ENCODE results near the gene SLC35F6.

SLC35F6 gene, protein sequence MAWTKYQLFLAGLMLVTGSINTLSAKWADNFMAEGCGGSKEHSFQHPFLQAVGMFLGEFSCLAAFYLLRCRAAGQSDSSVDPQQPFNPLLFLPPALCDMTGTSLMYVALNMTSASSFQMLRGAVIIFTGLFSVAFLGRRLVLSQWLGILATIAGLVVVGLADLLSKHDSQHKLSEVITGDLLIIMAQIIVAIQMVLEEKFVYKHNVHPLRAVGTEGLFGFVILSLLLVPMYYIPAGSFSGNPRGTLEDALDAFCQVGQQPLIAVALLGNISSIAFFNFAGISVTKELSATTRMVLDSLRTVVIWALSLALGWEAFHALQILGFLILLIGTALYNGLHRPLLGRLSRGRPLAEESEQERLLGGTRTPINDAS

DNA sequence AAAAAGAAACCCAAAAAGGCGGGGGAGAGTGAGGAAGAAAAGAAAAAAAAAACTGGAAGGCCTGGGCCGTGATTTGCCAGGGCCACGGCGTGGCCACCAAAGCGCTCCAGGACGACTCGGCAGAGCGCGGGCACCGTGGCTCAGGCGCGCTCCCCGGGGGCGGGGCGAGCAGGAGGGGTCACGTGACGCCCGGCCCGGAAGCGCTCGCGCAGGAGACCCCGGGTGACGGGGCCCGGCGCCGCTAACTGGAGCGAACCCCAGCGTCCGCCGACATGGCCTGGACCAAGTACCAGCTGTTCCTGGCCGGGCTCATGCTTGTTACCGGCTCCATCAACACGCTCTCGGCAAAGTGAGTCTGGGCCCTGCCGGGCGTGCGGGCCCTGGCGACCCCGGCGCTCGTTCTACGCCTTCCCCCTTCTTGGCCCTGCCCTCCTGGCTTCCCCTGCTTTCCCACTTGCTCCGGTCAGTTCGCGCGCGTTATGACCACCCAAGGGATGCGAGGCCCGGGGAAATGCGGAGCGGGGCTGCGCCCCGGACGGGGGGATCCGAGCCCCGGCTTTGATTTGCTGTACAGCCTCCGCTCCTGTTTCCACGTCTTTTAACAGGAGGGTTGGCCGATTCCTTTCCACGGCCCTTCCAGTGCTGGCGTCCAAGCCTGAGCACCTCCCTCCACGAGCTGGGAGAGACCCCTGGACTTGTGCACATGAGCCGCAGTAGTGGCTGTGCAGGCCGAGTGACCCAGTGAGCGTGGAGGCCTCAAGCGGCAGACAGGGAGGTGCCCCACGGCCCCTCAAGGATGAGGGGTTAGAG, at the start of gene SLC35F6:
TSS of gene SLC35F6 (plus strand) at position 207 of the 810 bp plus-strand sequence. CDS start at position 273, 66 bp downstream.
- TF ChIP-seq, protein P1, sequence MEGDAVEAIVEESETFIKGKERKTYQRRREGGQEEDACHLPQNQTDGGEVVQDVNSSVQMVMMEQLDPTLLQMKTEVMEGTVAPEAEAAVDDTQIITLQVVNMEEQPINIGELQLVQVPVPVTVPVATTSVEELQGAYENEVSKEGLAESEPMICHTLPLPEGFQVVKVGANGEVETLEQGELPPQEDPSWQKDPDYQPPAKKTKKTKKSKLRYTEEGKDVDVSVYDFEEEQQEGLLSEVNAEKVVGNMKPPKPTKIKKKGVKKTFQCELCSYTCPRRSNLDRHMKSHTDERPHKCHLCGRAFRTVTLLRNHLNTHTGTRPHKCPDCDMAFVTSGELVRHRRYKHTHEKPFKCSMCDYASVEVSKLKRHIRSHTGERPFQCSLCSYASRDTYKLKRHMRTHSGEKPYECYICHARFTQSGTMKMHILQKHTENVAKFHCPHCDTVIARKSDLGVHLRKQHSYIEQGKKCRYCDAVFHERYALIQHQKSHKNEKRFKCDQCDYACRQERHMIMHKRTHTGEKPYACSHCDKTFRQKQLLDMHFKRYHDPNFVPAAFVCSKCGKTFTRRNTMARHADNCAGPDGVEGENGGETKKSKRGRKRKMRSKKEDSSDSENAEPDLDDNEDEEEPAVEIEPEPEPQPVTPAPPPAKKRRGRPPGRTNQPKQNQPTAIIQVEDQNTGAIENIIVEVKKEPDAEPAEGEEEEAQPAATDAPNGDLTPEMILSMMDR (conservative IDR thresholded peaks at IDR 0.05) = no peak
- H3K27ac ChIP-seq = peak within 1 kb of the TSS; percentile 100

DNA sequence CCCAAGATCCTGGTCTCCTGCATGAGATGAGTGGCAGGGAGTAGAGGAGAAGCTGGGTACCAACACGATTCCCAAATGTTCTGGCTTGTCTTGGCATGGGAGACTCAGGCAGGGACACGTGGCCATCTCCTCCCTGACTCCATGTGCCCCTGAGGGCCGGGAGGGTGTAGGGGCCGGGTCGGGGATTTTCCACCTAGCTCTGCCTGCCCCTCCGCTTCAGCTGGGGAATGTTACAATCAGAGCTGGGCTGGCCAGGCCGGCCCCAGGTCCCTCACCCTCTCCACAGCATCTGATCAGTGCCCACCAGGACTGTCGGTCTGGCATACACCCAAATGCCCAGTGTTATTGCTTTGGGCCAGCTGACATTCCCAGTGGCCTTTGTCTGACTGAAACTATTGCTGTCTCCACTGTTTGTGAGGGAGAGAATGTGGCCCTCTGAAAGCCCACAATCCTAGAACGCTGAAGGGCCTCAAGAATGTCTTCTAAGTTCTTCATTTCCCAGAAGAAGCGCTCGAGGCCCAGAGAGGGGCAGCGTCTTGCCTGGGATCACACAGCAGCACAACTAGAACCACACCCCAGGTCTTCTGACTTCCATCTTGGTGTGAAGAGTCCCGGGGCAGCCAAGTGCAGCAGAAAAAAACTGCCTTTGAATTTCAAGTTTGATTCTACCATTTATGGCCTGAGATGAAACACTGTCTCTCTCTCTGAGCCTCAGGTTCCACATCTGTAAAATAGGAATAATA, 48.4 kb upstream of the SLC35F6 start:
- TF ChIP-seq, protein P1 (conservative IDR thresholded peaks at IDR 0.05) = no peak
- no peak overlapping the region for H3K27ac ChIP-seq

DNA sequence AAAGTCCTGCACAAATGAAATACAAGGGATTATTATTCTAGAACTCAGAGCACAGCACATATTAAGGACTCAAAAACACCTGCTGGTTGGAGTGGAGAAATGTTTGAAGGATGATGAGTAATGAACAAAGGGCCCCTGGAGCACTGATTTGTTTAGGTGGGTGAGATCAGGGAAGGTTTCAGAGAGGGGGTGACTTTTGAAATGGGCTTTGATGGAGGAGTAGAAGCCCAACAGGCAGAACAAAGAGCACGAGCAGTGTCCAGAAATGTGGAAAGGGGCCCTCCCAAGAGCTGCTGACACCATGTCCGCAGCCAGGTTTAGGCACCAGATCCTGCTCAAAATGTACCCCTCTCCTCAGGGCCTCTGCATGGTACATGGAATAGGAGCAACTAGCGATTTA, 47.7 kb upstream of the SLC35F6 start:
- TF ChIP-seq, protein P1 (conservative IDR thresholded peaks at IDR 0.05) = no peak
- H3K27ac ChIP-seq = no peak overlapping the region

DNA sequence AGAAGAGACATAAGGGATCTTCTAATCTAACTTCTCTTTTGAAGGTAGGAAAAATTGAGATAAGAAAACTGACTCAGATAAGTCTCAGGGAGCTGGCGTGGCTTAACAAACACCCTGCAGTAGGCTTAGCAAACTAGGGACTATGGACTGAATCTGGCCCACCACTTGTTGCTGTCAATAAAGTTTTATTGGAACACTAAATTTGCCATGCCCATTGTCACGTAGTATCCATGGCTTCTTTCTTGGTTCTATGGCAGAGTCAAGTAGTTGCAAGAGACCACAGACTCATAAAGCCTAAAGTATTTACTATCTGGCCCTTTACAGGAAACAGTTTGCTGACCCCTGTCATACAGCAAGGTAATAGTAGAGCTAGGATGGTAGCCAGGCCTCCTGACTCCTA, 47.3 kb upstream of the SLC35F6 start:
- no peak overlapping the region for H3K27ac ChIP-seq
- TF ChIP-seq, protein P1 (conservative IDR thresholded peaks at IDR 0.05) = no peak

DNA sequence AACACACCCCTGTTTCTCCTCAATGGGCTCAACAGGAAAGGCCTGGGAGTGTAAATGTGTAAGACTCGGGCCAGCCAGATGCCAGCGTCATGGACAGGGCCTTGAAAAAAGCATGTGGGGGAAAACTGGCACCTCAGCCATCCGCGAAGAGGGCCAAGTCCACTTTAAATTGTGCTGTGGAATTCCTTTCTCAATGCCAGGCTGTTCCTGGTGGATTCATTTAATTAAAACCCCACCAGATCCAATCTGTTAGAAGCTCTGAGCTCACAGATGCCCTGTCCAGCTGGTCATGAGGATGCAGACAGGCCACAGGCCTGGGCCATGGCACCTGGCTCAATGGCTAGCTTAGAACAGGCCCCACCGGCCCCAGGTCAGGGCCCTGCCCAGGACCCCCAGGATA, 46.7 kb upstream of the SLC35F6 start:
- TF ChIP-seq, protein P1 (conservative IDR thresholded peaks at IDR 0.05) = no peak
- H3K27ac ChIP-seq = peak overlapping the region; percentile 82; the same call in 1 of the 2 replicates

DNA sequence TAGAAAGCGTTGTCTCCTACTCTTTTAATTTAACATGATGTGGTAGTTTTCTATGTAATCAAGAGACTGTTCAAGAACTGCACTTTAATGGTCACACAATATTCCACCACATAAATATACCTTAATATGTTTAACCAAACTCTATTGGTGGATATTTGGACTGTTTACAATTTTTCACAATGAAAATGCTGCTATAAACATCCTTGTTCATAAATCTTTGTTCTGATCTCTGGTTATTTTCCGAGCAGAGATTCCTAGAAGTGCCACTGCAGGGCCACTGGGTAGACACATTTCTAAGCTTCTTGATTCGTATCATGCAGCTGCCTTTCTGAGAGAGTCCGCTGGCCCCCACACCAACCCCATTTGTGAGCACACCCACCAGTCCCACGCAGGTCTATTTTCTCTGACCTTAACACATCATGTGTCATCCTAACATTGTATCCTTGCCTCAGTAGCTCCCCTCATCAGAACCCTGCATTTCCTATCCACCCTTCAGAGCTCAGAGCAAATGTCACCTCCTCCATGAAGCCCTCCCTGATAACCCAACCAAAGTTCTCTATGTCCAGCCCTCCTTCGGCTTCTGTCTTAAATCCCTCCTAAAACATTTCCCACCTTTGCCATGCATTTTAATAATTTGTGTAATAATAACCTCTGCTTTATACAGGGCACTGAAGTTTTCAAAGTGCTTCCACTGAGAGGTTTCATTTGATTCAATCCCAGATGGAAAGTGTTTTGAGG, 45.0 kb upstream of the SLC35F6 start:
- TF ChIP-seq, protein P1 (conservative IDR thresholded peaks at IDR 0.05) = no peak
- peak overlapping the region; percentile 82 for H3K27ac ChIP-seq
